HuH-7.5 (cell line): Measurements from ENCODE around the gene RNF6.
"Not testable (repeated sequence)": the region's sequence is repeated elsewhere in the genome, so short reads cannot be mapped to it uniquely, and the experiment has no call there.

Experiments used
- DNase-seq: peaks from one replicate; pipeline ENCODE4 v3.0.0; 2011; ENCODE audit warnings: low spot score

RNF6 gene

DNA sequence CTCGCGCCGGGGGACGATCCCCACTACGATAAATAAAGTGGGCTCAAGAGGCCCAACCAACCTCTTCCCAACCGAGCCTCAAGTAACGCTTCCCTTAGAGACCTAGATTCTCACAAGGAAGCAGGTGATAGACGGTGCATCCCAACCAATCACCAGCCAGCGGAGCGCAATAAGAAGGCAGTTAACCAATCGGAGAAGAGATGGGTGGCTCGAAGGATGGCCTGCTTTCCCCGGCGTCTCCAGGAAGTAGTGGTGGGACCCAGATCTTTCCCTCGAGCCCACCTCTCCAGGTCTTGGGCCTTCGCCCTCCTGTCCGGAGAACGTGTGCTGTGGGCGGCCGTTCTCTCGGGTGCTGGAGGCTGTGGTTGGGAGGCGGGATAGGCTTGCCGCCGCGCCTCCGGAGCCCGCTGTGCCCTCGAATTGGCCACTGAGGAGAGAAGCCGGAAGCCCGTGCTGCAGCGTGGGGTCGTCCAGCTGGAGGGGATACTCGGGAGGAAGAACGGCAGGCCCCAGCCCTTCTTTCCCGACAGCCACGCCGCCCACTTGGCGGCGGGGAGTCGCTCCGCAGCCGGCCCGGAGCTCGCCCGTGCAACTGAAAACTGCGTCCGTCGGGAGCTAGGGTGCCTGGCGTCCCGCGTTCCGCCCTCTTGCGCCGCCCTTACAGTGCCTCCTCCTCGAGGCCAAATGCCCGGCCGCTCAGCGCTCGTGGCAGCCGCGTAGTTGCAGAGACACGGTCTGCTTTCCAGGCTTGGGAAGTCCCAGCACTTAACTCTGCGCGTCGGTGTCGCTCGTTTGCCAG is at the start of gene RNF6:
RNF6 (minus strand) TSS at position 594 of the 799 bp plus-strand sequence. CDS start 2,665 bp downstream, outside the sequence.
- DNase-seq, result peak; percentile 89

DNA sequence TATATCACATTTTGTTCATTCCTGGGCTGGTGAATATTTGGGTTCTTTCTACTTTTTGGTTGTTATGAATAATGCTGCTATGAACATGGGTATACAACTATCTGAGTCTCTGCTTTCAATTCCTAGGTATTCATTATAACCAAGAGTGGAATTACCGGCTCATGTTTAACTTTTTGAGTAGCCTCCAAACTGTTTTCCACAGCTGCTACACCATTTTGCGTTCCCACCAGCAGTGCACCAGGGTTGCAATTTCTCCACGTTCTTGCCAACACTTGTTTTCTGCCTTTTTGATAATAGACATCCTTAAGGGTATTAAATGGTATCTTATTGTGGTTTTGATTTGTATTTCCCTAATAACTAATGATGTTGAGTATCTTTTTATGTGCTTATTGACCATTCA is 48.6 kb upstream of the RNF6 start:
- no peak for DNase-seq

DNA sequence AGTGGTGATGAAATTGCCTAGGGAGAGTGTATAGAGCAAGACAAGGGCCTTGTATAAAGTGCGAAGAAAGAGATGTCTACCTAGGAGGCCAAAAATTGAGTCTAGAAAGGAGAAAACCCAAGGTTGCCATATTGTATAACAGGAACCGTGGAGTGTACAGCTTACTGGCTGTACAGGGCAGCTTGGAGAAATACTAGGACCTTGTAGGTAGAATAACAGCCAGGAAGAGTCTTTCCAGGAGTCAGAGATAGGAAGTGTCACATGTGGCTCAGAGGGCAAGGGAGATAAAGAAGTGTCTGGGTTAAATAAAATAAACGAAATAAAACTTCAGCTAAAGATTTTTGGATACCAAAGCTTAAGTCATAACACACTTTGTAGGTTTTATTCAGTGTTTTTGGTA is 44.2 kb upstream of the RNF6 start:
- DNase-seq, result no peak

DNA sequence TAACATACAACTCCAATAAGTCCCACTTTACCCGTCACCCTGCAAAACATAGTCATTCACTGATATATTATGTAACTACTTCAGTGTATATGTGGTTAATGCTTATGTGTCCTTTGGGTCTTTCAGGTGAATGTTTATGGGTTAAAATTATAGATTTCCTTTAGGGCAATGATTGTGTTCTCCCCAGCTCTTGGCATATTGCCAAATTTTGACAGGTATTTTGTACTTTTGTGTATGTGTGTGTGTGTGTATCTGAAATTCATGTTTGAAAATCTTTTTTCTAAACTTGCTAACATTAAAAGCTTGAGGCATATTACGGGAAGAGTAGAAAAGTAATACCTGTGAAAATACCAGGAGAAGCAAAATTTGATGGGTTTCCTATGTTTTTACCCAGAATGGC is 40.0 kb upstream of the RNF6 start:
- DNase-seq, result no peak

DNA sequence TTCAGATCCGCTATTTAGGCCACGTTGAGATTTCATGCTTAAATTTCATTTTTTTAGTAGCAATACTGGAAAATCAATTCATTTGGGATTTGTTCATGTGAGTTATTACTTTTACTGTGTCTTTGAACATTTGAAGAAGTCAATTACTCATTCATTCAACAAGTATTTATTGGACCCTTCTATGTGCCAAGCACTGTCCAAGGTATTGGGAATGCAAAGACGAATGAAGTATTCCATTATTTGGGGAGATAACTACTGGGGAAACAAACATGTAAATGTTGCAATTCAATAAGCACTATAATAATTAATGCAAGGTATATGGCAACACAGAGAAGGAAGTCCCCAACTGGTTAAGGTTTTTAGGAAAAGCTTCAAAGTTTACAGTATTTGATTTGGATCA is 37.5 kb upstream of the RNF6 start:
- DNase-seq, result no peak

DNA sequence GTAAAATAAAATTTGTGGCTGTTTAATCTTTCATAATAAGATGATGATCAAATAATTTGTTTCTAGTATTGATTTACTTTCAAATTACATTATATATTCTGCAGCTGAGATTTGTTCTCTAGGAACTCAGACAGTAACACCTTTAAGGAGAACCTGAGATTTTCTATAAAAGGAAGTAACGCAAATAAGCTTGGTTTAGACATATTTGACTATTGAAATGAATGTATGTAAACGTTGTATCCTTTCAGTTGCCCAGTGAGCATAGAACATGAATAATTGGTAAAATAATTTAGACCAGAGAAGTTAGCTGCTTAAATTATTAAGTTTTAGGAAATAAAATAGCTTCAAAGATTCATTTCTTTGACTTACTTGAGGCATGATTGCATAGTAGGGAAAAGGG is 34.9 kb upstream of the RNF6 start:
- DNase-seq, result no peak

DNA sequence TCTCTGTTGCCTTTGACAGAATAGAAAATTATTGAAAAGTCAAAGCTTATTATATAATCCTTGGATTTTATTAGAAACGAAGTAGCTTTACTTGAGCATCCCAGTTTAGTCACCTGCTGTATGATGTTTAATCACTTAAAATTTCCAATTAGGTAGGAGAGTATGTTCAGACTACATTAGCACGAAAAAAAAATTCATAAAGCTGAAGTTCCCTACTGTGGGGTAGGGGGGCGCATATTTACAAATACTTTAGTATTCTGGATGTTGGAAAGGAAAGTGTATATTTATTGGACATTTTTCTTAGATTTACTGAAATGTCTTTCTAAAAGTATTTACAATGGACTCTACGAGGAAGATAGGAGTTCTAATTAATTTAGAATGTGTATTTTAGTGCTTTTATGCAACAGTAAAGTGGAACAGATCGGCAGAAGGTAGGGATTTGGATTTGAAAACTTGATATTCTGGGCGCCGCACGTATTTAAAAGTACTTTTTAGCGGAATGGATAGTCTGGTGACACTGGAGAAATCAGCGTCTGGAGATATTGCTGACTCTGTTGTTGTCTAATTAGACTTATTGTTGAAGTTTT is 33.7 kb upstream of the RNF6 start:
- DNase-seq, result no peak

DNA sequence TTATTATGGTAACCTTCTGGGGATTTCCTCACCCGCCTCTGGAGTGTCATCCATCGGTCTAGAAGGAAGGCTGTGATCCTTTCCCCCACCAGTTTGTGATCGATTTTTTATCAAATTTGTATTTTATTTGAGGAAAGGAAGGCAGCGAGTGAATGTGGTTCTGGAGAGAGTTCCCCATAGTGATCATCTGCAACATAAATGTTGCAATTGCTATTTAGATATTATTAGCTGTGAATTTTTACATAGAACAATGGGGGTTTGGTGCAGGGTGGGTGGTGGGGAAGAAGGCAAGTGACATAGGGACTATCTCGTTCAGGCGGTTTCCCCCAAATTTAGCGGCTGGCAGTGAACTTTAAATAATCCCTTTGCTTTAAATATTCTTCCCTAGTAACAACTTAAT is 33.0 kb upstream of the RNF6 start:
- DNase-seq, result no peak

DNA sequence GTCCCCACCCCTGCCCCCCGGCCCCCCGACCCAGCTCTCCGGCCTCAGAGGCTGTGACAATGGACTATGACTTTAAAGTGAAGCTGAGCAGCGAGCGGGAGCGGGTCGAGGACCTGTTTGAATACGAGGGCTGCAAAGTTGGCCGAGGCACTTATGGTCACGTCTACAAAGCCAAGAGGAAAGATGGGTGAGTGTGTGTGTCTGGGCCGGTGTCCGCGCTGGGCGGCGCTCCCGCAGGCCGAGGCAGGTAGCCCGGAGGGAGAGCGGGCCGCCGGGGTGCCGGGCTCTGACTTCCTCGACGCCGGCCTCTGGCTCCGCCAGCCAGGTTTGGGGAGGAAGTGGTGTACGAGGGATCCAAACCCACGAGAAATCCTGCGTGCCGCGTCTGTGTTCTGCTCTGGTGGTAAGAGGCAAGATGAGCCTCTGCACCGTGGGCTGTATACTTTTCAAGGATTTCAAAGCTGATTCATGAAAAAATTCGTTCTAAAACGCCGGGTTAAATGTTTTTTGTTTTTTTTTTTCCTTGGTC is 32.5 kb upstream of the RNF6 start:
- peak; percentile 20 for DNase-seq

DNA sequence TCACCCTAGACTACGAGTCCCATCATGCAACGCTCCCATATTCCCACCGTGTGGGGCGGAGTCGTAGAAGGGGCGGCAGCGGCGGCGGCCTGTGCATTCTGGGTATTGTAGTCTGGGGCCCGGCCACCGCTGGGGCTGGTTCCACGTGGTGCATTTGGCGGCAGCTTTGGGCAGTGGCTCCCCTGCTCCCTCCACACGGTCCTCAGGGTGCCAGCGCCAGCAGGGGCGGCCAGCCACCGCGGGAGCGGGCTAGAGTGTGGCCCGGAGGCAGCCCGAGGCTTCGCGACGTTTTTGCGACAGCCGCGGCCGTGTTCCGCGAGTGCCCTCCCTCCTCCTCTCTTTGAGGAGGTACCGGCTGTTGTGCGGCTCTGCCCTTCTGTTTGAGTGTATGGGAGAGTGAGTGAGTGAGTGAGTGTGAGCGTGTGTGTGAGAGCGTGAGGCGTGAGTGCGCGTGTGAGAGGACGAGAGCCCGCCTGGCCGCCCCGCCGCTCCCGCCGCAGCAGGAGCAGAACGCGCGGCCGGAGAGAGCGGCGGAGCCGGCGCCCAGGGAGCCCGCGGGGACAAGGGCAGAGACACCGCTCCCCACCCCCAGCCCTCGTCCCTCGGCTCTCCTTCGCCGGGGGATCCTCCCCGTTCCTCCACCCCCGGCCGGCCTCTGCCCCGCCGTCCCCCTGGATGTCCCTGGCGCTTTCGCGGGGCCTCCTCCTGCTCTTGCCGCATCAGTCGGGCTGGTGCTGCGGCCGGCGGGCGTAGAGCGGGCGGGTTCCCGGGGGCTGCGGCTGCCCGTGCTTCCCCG is 31.9 kb upstream of the RNF6 start, which contains the start of gene CDK8:
CDK8 (plus strand) TSS at position 343 of the 796 bp plus-strand sequence. CDS start 513 bp downstream, outside the sequence.
- peak; percentile 59 for DNase-seq

DNA sequence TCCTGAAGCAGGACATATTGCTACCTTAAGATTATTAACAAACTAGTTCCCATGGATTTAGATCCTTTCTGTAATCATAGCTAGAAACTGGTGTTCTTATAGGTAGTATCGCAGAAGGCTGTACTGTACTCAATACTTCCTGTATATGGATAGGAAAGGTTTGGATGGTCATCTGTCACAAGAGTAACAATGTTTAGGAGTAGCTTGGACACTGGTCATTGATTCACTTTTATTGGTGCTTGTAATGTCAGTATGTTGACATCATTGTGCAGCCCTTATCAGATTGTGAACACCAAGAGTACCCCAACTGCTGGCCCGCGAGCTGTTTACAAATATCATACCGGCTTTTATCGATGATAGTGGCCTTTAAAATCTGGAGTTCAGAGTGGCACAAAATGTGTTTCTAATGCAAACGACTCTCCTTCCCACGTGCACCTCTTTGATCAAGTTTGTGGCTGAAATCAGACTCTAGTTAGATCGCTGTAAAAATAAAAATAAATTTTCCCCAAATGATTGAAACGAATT is 31.2 kb upstream of the RNF6 start:
- no peak for DNase-seq

DNA sequence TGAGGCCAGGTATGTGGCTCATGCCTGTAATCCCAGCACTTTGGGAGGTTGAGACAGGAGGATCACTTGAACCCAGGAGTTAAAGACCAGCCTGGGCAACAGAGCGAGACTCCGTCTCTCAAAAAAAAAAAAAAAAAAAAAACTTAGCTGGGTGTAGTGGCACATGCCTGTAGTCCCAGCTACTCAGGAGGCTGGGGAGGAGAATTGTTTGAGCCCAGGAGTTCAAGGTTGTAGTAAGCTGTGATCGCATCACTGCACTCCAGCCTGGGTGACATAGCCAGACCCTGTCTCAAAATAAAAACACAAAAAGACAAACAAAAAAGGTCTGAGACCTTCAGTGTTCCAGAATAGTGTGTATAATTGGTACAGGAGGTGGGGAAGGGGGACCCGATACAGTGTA is 29.9 kb upstream of the RNF6 start:
- DNase-seq, result not testable (repeated sequence)

DNA sequence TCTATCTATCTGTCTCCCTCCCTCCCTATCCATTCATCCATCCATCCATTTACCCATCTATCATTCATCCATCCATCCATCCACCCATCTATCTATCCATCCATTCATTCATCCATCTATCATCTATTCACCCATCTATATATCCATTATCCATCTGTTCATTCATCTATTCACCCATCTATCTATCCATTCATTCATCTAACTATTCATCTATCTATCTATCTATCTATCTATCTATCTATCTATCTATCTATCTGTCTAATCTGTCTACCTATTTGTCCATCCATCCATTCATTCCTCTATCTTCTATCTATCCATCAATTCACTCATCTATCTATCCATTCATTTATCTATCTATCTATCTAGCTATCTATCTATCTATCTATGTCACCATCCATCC is 27.4 kb upstream of the RNF6 start:
- DNase-seq, result no peak

DNA sequence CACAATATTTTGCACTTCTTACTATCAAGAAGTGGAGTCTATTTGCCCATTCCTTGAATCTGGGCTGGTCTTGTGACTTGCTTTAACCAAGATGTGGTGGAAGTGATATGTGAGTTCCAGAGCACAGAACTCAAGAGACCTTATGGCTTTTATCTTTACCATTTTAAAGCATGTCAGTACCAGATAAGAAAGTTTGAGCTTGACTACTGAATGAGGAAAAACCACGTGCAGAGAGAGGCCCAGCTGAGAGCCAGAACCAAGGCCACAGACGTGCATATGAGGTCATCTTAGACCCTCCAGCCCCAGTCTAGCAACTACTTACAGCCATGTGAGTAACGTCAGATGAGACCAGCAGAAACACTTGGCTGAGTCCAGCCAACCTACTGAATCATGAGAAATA is 25.5 kb upstream of the RNF6 start:
- DNase-seq, result no peak

DNA sequence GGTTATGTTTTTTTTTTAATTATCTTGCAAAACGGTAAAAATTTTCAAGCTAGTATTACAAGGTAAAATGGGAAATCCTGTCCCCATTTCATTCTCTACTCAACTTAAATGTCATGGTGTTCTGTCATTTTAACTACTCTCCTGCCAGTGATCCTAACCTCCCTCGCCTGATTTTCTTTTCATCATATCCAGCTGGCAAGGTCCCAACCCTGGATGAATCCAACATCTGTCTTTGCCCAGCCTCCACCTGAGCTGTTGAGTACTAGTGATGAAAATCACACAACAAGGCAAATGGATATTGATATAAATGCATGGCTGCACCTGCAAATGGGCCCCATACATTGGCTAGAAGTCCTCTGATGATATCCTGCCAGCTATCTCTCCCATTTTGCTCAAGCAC is 24.9 kb upstream of the RNF6 start:
- DNase-seq, result no peak

DNA sequence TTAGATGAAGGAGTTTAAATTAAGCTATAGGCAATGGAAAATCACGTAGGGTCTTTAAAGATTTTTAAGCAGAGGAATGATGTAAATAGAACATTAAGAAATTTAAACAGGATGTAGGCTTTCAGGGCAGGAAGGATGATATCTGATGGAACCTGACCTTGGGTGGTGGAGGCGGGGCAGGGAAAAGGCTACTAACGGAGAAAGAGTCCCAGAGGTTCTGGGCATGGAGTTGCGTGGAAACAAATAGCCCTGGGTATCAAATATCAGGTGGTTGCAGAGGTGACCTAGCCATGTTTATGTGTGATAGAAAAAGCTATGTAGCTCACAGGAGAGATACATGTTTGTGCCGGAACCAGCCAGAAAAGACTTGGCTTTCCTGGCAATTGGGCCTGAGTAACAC is 24.0 kb upstream of the RNF6 start:
- DNase-seq, result no peak

DNA sequence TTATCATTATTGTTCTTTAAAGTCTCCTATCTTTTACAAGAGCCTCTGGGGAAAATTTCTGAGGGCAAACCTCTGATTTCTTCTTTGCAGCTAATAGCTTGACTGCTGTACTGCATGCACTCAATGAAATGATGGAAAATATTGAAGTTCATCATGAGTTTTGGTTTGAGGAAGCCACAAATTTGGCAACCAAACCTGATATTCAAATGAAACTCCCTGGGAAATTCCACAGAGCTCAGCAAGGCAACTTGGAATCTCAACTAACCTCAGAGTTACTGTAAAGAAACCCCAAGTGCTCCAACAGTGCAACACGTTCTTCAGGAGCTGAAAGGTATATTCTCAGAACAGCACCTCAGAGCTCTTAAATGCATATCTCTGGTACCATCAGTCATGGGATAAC is 14.2 kb upstream of the RNF6 start:
- DNase-seq, result no peak

DNA sequence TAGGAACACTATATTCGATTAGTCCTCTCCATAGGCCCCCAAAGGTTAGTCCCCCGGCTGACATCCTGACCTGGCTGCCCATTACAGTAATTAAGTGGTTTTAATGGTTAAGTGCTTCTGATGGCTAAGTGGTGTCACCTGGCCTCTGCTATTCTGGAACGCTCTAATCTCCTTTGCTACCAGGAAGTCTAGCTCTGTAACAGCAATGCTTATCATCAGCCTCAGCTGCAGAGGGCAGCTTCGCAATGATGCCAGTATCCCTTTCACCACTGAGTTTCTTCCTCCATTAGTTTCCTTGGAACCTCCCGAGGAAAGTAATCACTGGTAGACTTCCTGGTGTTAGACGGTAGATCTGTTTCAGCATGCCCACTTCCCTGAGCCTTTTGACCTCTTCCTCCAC is 8.6 kb upstream of the RNF6 start:
- DNase-seq, result no peak

DNA sequence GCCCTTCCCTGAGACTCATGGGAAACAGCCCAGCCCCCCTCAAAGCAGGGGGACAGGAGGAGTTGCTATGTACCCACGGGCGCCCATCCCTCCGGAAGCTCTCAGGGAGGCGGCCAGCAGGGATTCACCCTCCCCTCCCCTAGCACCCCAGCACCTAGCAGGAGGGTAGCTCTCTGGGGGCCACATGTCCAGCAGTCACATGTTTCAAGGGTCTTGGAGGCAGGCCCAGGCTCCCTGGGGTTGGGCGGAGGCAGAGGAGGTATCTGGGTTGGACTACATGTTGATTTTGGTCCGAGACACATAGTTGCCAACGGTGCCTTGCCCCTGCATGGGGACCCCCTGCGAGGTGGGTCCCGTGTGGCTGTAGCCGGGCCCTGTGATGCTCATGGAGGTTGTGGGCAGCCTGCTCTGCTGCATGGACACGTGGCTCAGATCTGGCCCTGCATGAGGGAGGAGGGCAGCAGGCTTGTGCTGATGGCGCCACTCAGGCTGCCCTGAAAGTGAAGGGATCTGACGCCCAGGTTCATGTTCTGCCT is 7.0 kb upstream of the RNF6 start:
- no peak for DNase-seq

DNA sequence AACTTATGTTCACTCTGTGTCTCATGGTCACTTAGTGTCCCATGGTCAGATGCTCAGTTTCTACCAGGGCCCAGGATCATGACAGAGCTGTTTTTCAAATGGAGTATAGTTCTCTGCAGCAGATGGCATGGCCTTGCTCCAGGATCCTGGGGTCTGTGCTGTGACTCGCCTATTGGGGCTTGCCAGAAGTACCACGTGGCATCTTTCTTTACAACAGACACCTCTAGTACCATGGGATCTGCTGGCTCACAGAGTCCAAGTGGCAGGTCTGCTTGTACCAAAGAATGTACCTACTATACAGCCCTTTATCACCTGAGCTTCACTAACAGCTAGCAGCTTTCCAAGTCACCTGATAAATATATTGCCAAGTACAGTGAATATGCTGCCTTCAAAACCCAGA is 6.0 kb upstream of the RNF6 start:
- DNase-seq, result no peak

DNA sequence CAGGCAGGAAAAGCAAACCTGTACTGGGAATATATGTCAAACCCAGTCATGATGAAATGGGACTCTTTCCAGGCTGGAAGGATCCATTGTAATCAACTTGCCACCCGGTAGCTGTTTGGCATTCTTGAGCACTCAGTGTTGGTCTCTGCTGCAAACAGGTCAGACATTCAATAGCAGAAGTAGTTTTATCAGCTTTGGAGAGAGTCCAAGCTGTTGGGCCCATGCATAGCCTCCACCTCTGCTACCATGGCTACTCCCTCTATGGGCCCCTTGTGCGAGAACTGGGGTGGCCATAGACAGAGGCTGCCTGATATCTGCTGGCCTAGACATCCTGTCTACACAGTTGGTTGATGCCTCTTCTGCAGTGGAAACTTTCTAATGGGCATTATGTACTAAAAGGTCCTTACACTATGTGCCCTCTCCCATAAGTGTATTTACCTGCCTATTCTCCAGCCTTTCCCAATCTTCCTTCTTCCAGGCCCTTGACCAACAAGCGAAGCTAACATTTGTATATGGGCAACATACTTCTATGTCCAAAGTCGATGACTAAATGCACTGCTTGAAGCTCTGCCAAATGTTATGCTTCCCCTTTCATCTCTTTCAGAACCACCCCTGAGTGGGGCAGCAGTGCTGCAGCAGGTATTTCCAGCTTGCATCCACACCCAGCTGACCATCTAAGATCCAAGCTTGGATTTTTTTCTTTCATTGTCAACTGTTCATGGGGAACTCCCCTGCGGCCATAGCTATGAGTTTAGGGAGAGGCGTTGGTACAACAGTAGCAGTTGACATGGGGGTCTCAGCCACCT is 5.3 kb upstream of the RNF6 start:
- no peak for DNase-seq
